ENCODE data around the gene OGG1. TPM values are rescaled to one million over a fixed set of nuclear protein-coding genes. Genes with fewer than 3 reads are reported as not detected.

Gene OGG1
- total RNA-seq, 1 experiment from 2014 or later, result 38.7 TPM

GRCh38 chr3:9742560-9742959 is 7.2 kb upstream of the OGG1 start:
- TF ChIP-seq EZH2 (IDR thresholded peaks at IDR 0.05; ENCODE audit: low read length, unreplicated experiment) (no peak), EZH2phosphoT487 (IDR thresholded peaks at IDR 0.05; ENCODE audit: borderline replicate concordance, low read length) (no peak), CTCF (conservative IDR thresholded peaks at IDR 0.05; ENCODE audit: low read depth, low read length) (no peak)
- intact Hi-C loops (cut with micrococcal nuclease), result no loop called here
- no peaks in the 10 kb centered on the region for H3K9me3 ChIP-seq (ENCODE audit: low read length)
- H3K36me3 ChIP-seq (ENCODE audit: low read depth, low read length), result peaks cover 81% of the 10 kb centered on the region
- H3K9ac ChIP-seq (ENCODE audit: low read length), result no peak overlapping the region
- CTCF ChIA-PET, result no interaction called here
- H3K4me3 ChIP-seq (ENCODE audit: low read length), result no peak overlapping the region
- H4K20me1 ChIP-seq (ENCODE audit: low read length), result no peaks in the 10 kb centered on the region
- H3K27me3 ChIP-seq (ENCODE audit: low read length), result no peaks in the 10 kb centered on the region
- no TSS peak for BruUV-seq (replicated peaks)
- no peaks in the 10 kb centered on the region for H3F3A ChIP-seq (ENCODE audit: low read length, unreplicated experiment)
- ATAC-seq (no peak), DNase-seq (no peak)
- H3K27ac ChIP-seq (ENCODE audit: low read length), result no peak overlapping the region
- H3K4me1 ChIP-seq (ENCODE audit: insufficient read depth, low read length), result 0 out of 2 replicates have a peak, but pooled peaks cover 8% of the 10 kb centered on the region
- POLR2A ChIA-PET (ENCODE audit: unreplicated experiment), result no interaction called here
- H3K4me2 ChIP-seq (ENCODE audit: low read length), result no peak overlapping the region
- no peak overlapping the region for H2AFZ ChIP-seq (ENCODE audit: low read length)
- H3K79me2 ChIP-seq (ENCODE audit: low read length), result peaks cover 3% of the 10 kb centered on the region
- no peaks in the 10 kb centered on the region for H3K9me2 ChIP-seq (replicated peaks; ENCODE audit: low read length)

- no peak for TF ChIP-seq CTCF (conservative IDR thresholded peaks at IDR 0.05; ENCODE audit: low read depth, low read length)
- no peak for TF ChIP-seq EZH2 (IDR thresholded peaks at IDR 0.05; ENCODE audit: low read length, unreplicated experiment)
- TF ChIP-seq EZH2phosphoT487 (IDR thresholded peaks at IDR 0.05; ENCODE audit: borderline replicate concordance, low read length), result no peak
- Histone ChIP-seq H3K9ac (ENCODE audit: low read length) (no peak overlapping the region), H3K4me3 (ENCODE audit: low read length) (no peak overlapping the region), H3K4me1 (ENCODE audit: insufficient read depth, low read length) (0 out of 2 replicates have a peak, but pooled peaks cover 8% of the 10 kb centered on the region), H3K36me3 (ENCODE audit: low read depth, low read length) (peaks cover 74% of the 10 kb centered on the region), H3K9me3 (ENCODE audit: low read length) (no peaks in the 10 kb centered on the region), H3K27me3 (ENCODE audit: low read length) (no peaks in the 10 kb centered on the region), H3K79me2 (ENCODE audit: low read length) (no peaks in the 10 kb centered on the region), H4K20me1 (ENCODE audit: low read length) (no peaks in the 10 kb centered on the region), H3K4me2 (ENCODE audit: low read length) (no peak overlapping the region), H3K9me2 (replicated peaks; ENCODE audit: low read length) (no peaks in the 10 kb centered on the region), H2AFZ (ENCODE audit: low read length) (no peak overlapping the region), H3F3A (ENCODE audit: low read length, unreplicated experiment) (no peaks in the 10 kb centered on the region), H3K27ac (ENCODE audit: low read length) (no peak overlapping the region)
- ATAC-seq (no peak), DNase-seq (no peak)
- CTCF ChIA-PET, result no interaction called here
- POLR2A ChIA-PET (ENCODE audit: unreplicated experiment), result no interaction called here
- intact Hi-C loops (cut with micrococcal nuclease), result no loop called here
- BruUV-seq (replicated peaks), result no TSS peak
Measured at GRCh38 chr3:9743548-9743947, 6.2 kb upstream of the OGG1 start.

GRCh38 chr3:9744162-9744561 is 5.6 kb upstream of the OGG1 start:
- ChIA-PET CTCF (no interaction called here), POLR2A (ENCODE audit: unreplicated experiment) (no interaction called here)
- H3K9me2 ChIP-seq (replicated peaks; ENCODE audit: low read length), result no peaks in the 10 kb centered on the region
- H3K9ac ChIP-seq (ENCODE audit: low read length), result no peak overlapping the region
- no peaks in the 10 kb centered on the region for H3K9me3 ChIP-seq (ENCODE audit: low read length)
- intact Hi-C loops (cut with micrococcal nuclease), result no loop called here
- BruUV-seq (replicated peaks), result no TSS peak
- ATAC-seq (no peak), DNase-seq (no peak)
- no peak for TF ChIP-seq CTCF (conservative IDR thresholded peaks at IDR 0.05; ENCODE audit: low read depth, low read length)
- TF ChIP-seq EZH2phosphoT487 (IDR thresholded peaks at IDR 0.05; ENCODE audit: borderline replicate concordance, low read length), result no peak
- TF ChIP-seq EZH2 (IDR thresholded peaks at IDR 0.05; ENCODE audit: low read length, unreplicated experiment), result no peak
- H3K4me1 ChIP-seq (ENCODE audit: insufficient read depth, low read length), result peaks cover 11% of the 10 kb centered on the region
- H3F3A ChIP-seq (ENCODE audit: low read length, unreplicated experiment), result peaks cover 2% of the 10 kb centered on the region
- peaks cover 70% of the 10 kb centered on the region for H3K36me3 ChIP-seq (ENCODE audit: low read depth, low read length)
- H3K4me3 ChIP-seq (ENCODE audit: low read length), result no peak overlapping the region
- no peak overlapping the region for H3K27ac ChIP-seq (ENCODE audit: low read length)
- no peaks in the 10 kb centered on the region for H4K20me1 ChIP-seq (ENCODE audit: low read length)
- no peak overlapping the region for H2AFZ ChIP-seq (ENCODE audit: low read length)
- no peak overlapping the region for H3K4me2 ChIP-seq (ENCODE audit: low read length)
- H3K27me3 ChIP-seq (ENCODE audit: low read length), result no peaks in the 10 kb centered on the region
- no peaks in the 10 kb centered on the region for H3K79me2 ChIP-seq (ENCODE audit: low read length)

Data from PC-3 (cell line).